H9 (cell line): Measurements from ENCODE around the gene CPHXL2. TPM values are rescaled to one million over a fixed set of nuclear protein-coding genes. Genes with fewer than 3 reads are reported as not detected.

Experiments used
- DNase-seq: peaks from one replicate; pipeline ENCODE4 v3.0.0-alpha.2; 2017
- H2AFZ ChIP-seq: one replicate; pipeline ENCODE4 v1.6.1; 2013; ENCODE audit warnings: mild to moderate bottlenecking, low read length, control low read depth, moderate library complexity
- H2AK5ac ChIP-seq: 2 replicates; pipeline ENCODE4 v1.6.1; 2013; ENCODE audit warnings: low read length, control low read depth, mixed read lengths; ENCODE audit not compliant: insufficient read length
- H2BK120ac ChIP-seq: one replicate; pipeline ENCODE4 v1.6.1; 2013; ENCODE audit warnings: low read depth, mild to moderate bottlenecking, low read length, control low read depth, inconsistent platforms; ENCODE audit not compliant: poor library complexity, severe bottlenecking
- H2BK12ac ChIP-seq: 2 replicates; pipeline ENCODE4 v1.6.1; 2013; ENCODE audit warnings: low read length, control low read depth, mixed read lengths, low read depth; ENCODE audit not compliant: insufficient read length
- H2BK15ac ChIP-seq: 2 replicates; pipeline ENCODE4 v1.6.1; 2013; ENCODE audit warnings: low read depth, low read length, control low read depth
- H2BK20ac ChIP-seq: one replicate; pipeline ENCODE4 v1.6.1; 2013; ENCODE audit warnings: low read depth, mild to moderate bottlenecking, low read length, control low read depth, inconsistent platforms; ENCODE audit not compliant: poor library complexity, severe bottlenecking
- H2BK5ac ChIP-seq: 2 replicates; pipeline ENCODE4 v1.6.1; 2013; ENCODE audit warnings: low read length, control low read depth, mixed read lengths; ENCODE audit not compliant: insufficient read length
- H3K14ac ChIP-seq: 2 replicates; pipeline ENCODE4 v1.6.1; 2013; ENCODE audit warnings: low read length, control low read depth; ENCODE audit not compliant: insufficient read depth
- H3K18ac ChIP-seq: 2 replicates; pipeline ENCODE4 v1.6.1; 2013; ENCODE audit warnings: low read depth, mild to moderate bottlenecking, mixed read lengths, low read length, control low read depth; ENCODE audit not compliant: insufficient read length
- H3K23ac ChIP-seq: 2 replicates; pipeline ENCODE4 v1.6.1; 2013; ENCODE audit warnings: low read length, control low read depth, mixed read lengths, low read depth; ENCODE audit not compliant: insufficient read length
- H3K23me2 ChIP-seq: 2 replicates; pipeline ENCODE4 v1.6.1; 2013; ENCODE audit warnings: low read depth, mild to moderate bottlenecking, mixed read lengths, low read length, control low read depth; ENCODE audit not compliant: insufficient read length, poor library complexity, severe bottlenecking
- H3K27ac ChIP-seq: 2 replicates; pipeline ENCODE4 v1.5.1; 2013; ENCODE audit warnings: low read length, control low read depth, mixed read lengths, low read depth; ENCODE audit not compliant: insufficient read length
- H3K27me3 ChIP-seq: 2 replicates; pipeline ENCODE4 v1.6.1; 2013; ENCODE audit warnings: low read length, control low read depth, inconsistent platforms; ENCODE audit not compliant: insufficient read depth
- H3K4ac ChIP-seq: 2 replicates; pipeline ENCODE4 v1.6.1; 2013; ENCODE audit warnings: low read depth, mild to moderate bottlenecking, control low read depth, inconsistent platforms, low read length, moderate library complexity
- H3K4me1 ChIP-seq: 2 replicates; pipeline ENCODE4 v1.6.1; 2013; ENCODE audit warnings: low read length, control low read depth, inconsistent platforms; ENCODE audit not compliant: insufficient read depth
- H3K4me2 ChIP-seq: 2 replicates; pipeline ENCODE4 v1.6.1; 2013; ENCODE audit warnings: low read length, control low read depth, mixed read lengths; ENCODE audit not compliant: insufficient read length, insufficient read depth
- H3K56ac ChIP-seq: 2 replicates; pipeline ENCODE4 v1.6.1; 2013; ENCODE audit warnings: low read depth, mild to moderate bottlenecking, mixed read lengths, low read length, control low read depth; ENCODE audit not compliant: insufficient read length
- H3K79me1 ChIP-seq: 2 replicates; pipeline ENCODE4 v1.6.1; 2013; ENCODE audit warnings: low read depth, mild to moderate bottlenecking, moderate library complexity, low read length, control low read depth, inconsistent platforms; ENCODE audit not compliant: insufficient read depth, poor library complexity, severe bottlenecking
- H3K79me2 ChIP-seq: 2 replicates; pipeline ENCODE4 v1.6.1; 2013; ENCODE audit warnings: low read length, control low read depth, inconsistent platforms; ENCODE audit not compliant: insufficient read depth
- H3K9ac ChIP-seq: 2 replicates; pipeline ENCODE4 v1.6.1; 2013; ENCODE audit warnings: low read length, control low read depth, mixed read lengths; ENCODE audit not compliant: insufficient read length; ENCODE audit errors: extremely low read depth
- H3K9me3 ChIP-seq: one replicate; pipeline ENCODE4 v1.6.1; 2013; ENCODE audit warnings: low read depth, low read length, inconsistent platforms; ENCODE audit not compliant: control insufficient read depth
- H3T11ph ChIP-seq: one replicate; pipeline ENCODE4 v1.6.1; 2013; ENCODE audit warnings: mild to moderate bottlenecking, low read length, control low read depth, inconsistent platforms
- H4K20me1 ChIP-seq: one replicate; pipeline ENCODE4 v1.6.1; 2013; ENCODE audit not compliant: control insufficient read depth, insufficient read length, insufficient read depth
- H4K5ac ChIP-seq: 2 replicates; pipeline ENCODE4 v1.6.1; 2013; ENCODE audit warnings: low read depth, mild to moderate bottlenecking, mixed read lengths, low read length, control low read depth; ENCODE audit not compliant: insufficient read length
- H4K8ac ChIP-seq: replicated peaks from 2 replicates; pipeline ENCODE4 v1.6.1; 2013; ENCODE audit warnings: low read length, control low read depth, mixed read lengths, low read depth; ENCODE audit not compliant: insufficient read length
- H4K91ac ChIP-seq: 2 replicates; pipeline ENCODE4 v1.6.1; 2013; ENCODE audit warnings: low read depth, mild to moderate bottlenecking, moderate library complexity, mixed read lengths, low read length, control low read depth; ENCODE audit not compliant: insufficient read length
- H3K27ac Mint-ChIP-seq, 3 experiments: 2 replicates in 2 of 3; 3 replicates in 1 of 3; pipeline ENCODE4 v1.8.0; 2020 to 2021; ENCODE audit warnings: mixed read lengths in 3 of 3, mild to moderate bottlenecking in 1 of 3, moderate library complexity in 1 of 3
- H3K27me3 Mint-ChIP-seq: 2 replicates; pipeline ENCODE4 v1.8.0; 2021; ENCODE audit warnings: low read depth, mild to moderate bottlenecking, moderate library complexity, mixed read lengths
- H3K36me3 Mint-ChIP-seq, 3 experiments: 2 replicates in 2 of 3; 3 replicates in 1 of 3; pipeline ENCODE4 v1.8.0; 2020 to 2021; ENCODE audit warnings: low read depth in 3 of 3, mixed read lengths in 3 of 3; ENCODE audit not compliant: insufficient read depth in 1 of 3
- H3K4me1 Mint-ChIP-seq, 2 experiments: 2 replicates each; pipeline ENCODE4 v1.8.0; 2020; ENCODE audit warnings: mixed read lengths in 2 of 2
- H3K4me3 Mint-ChIP-seq, 2 experiments: 2 replicates in 1 of 2; 3 replicates in 1 of 2; pipeline ENCODE4 v1.8.0; 2020 to 2021; ENCODE audit warnings: mild to moderate bottlenecking in 2 of 2, mixed read lengths in 2 of 2, moderate library complexity in 1 of 2
- H3K9me3 Mint-ChIP-seq, 2 experiments: 2 replicates in 1 of 2; 3 replicates in 1 of 2; pipeline ENCODE4 v1.8.0; 2020; ENCODE audit warnings: mild to moderate bottlenecking in 2 of 2, mixed read lengths in 2 of 2, moderate library complexity in 1 of 2
- CTCF ChIP-seq: fragments of 200-600 bp; sonication (generic); conservative IDR thresholded peaks from 3 replicates; pipeline ENCODE4 v1.8.0; 2021; ENCODE audit warnings: antibody characterized with exemption, mild to moderate bottlenecking
- total RNA-seq: library from RNA; stranded (reverse); gene quantifications from 2 replicates; pipeline ENCODE4 v1.2.1, GENCODE V29; 2021

The CPHXL2 gene
- total RNA-seq, 1 experiment from 2014 or later, result not detected

GRCh38 chr16:75687361-75687760 is 10.6 kb upstream of the CPHXL2 start:
- Histone ChIP-seq H3K4me2 (no peak overlapping the region), H3K4me1 (no peaks in the 10 kb centered on the region), H4K91ac (no peak overlapping the region)

More at GRCh38 chr16:75687361-75687760, 10.6 kb upstream of the CPHXL2 start:
- Mint-ChIP-seq H3K9me3 (peaks cover 48 to 53% of the 10 kb centered on the region in 2 experiments), H3K4me1 (0 out of 4 replicates have a peak, but pooled peaks cover 0 to 2% of the 10 kb centered on the region in 2 experiments), H3K4me3 (no peak overlapping the region), H3K27ac (no peak overlapping the region), H3K36me3 (peaks cover 23 to 34% (median 32%) of the 10 kb centered on the region in 3 experiments), H3K27me3 (peaks cover 4% of the 10 kb centered on the region)
- Histone ChIP-seq H4K8ac (no peak overlapping the region), H3K18ac (no peak overlapping the region), H2AK5ac (no peak overlapping the region), H3K27ac (no peak overlapping the region), H2BK120ac (no peak overlapping the region), H4K20me1 (no peaks in the 10 kb centered on the region), H3K79me2 (no peaks in the 10 kb centered on the region), H2AFZ (no peak overlapping the region), H2BK15ac (no peak overlapping the region), H3K14ac (no peak overlapping the region), H3K9me3 (peaks cover 28% of the 10 kb centered on the region), H2BK5ac (no peak overlapping the region), H3K4ac (no peak overlapping the region), H3T11ph (no peak overlapping the region), H3K27me3 (no peaks in the 10 kb centered on the region), H3K56ac (no peak overlapping the region), H2BK20ac (no peak overlapping the region), H3K23me2 (no peaks in the 10 kb centered on the region), H2BK12ac (no peak overlapping the region), H3K23ac (no peak overlapping the region), H4K5ac (no peak overlapping the region), H3K79me1 (no peaks in the 10 kb centered on the region), H3K9ac (no peak overlapping the region)
- DNase-seq, result no peak
- no peak for TF ChIP-seq CTCF
